ENCODE results near the gene ETFBKMT. TPM values are rescaled to one million over a fixed set of nuclear protein-coding genes. Genes with fewer than 3 reads are reported as not detected.

ETFBKMT gene
- total RNA-seq, 1 experiment from 2014 or later, result 0.58 TPM

DNA sequence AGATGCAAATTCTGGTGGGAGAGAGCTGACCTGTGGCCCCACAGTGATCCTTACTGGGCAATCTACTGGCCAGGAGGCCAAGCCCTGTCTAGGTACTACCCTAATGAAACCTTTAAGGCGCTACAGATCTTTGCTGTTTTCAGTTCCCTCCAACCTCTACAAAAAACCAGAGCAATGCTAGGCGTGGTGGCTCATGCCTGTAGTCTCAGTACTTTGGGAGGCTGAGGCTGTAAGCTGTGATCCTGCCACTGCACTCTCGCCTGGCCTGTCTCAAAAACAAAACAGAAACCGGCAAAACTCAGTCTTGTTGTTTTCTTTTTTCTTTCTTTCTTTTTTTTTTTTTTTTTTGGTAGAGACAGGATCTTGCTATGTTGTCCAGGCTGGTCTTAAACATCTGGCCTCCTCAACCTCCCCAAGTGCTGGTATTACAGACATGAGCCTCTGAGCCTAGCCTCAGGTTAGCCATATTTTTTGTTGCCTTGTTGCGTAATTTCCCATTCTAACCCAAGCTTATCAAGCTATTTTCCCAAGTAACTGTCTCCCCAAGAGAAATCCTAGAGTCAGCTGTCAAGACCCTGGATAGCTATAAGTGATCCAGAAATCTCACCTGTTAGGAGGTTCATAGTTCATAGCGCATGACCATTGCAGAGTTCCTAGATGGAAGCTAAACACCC, 2.8 kb downstream of the ETFBKMT start:
- intact Hi-C loops (cut with micrococcal nuclease), result no loop called here
- Histone ChIP-seq H4K20me1 (ENCODE audit: low read length) (no peaks in the 10 kb centered on the region), H3K4me1 (ENCODE audit: insufficient read depth, low read length) (peaks cover 8% of the 10 kb centered on the region), H3K27me3 (ENCODE audit: low read length) (no peaks in the 10 kb centered on the region), H3F3A (ENCODE audit: low read length, unreplicated experiment) (no peaks in the 10 kb centered on the region), H3K79me2 (ENCODE audit: low read length) (no peaks in the 10 kb centered on the region), H2AFZ (ENCODE audit: low read length) (no peak overlapping the region), H3K4me3 (ENCODE audit: low read length) (no peak overlapping the region), H3K9me3 (ENCODE audit: low read length) (no peaks in the 10 kb centered on the region), H3K36me3 (ENCODE audit: low read depth, low read length) (no peaks in the 10 kb centered on the region), H3K4me2 (ENCODE audit: low read length) (no peak overlapping the region), H3K27ac (ENCODE audit: low read length) (no peak overlapping the region), H3K9me2 (replicated peaks; ENCODE audit: low read length) (no peaks in the 10 kb centered on the region), H3K9ac (ENCODE audit: low read length) (no peak overlapping the region)
- ATAC-seq (no peak), DNase-seq (no peak)
- TF ChIP-seq EZH2 (IDR thresholded peaks at IDR 0.05; ENCODE audit: low read length, unreplicated experiment) (no peak), EZH2phosphoT487 (IDR thresholded peaks at IDR 0.05; ENCODE audit: borderline replicate concordance, low read length) (no peak)
- TF ChIP-seq, protein P1, sequence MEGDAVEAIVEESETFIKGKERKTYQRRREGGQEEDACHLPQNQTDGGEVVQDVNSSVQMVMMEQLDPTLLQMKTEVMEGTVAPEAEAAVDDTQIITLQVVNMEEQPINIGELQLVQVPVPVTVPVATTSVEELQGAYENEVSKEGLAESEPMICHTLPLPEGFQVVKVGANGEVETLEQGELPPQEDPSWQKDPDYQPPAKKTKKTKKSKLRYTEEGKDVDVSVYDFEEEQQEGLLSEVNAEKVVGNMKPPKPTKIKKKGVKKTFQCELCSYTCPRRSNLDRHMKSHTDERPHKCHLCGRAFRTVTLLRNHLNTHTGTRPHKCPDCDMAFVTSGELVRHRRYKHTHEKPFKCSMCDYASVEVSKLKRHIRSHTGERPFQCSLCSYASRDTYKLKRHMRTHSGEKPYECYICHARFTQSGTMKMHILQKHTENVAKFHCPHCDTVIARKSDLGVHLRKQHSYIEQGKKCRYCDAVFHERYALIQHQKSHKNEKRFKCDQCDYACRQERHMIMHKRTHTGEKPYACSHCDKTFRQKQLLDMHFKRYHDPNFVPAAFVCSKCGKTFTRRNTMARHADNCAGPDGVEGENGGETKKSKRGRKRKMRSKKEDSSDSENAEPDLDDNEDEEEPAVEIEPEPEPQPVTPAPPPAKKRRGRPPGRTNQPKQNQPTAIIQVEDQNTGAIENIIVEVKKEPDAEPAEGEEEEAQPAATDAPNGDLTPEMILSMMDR (conservative IDR thresholded peaks at IDR 0.05; ENCODE audit: low read depth, low read length), result no peak
- BruUV-seq (replicated peaks), result no TSS peak
- ChIA-PET POLR2A (ENCODE audit: unreplicated experiment) (no interaction called here), CTCF (no interaction called here)

- H3K4me3 ChIP-seq (ENCODE audit: low read length), result no peak overlapping the region
- no peak overlapping the region for H2AFZ ChIP-seq (ENCODE audit: low read length)
- CTCF ChIA-PET, result no interaction called here
- BruUV-seq (replicated peaks), result no TSS peak
- H3K9ac ChIP-seq (ENCODE audit: low read length), result no peak overlapping the region
- no peak for TF ChIP-seq EZH2phosphoT487 (IDR thresholded peaks at IDR 0.05; ENCODE audit: borderline replicate concordance, low read length)
- TF ChIP-seq, protein P1 (conservative IDR thresholded peaks at IDR 0.05; ENCODE audit: low read depth, low read length), result no peak
- no peak for TF ChIP-seq EZH2 (IDR thresholded peaks at IDR 0.05; ENCODE audit: low read length, unreplicated experiment)
- H3K79me2 ChIP-seq (ENCODE audit: low read length), result no peaks in the 10 kb centered on the region
- no peaks in the 10 kb centered on the region for H3K9me3 ChIP-seq (ENCODE audit: low read length)
- intact Hi-C loops (cut with micrococcal nuclease), result no loop called here
- no peaks in the 10 kb centered on the region for H4K20me1 ChIP-seq (ENCODE audit: low read length)
- no peak overlapping the region for H3K4me2 ChIP-seq (ENCODE audit: low read length)
- no peak overlapping the region for H3K27ac ChIP-seq (ENCODE audit: low read length)
- DNase-seq, result no peak
- POLR2A ChIA-PET (ENCODE audit: unreplicated experiment), result no interaction called here
- no peaks in the 10 kb centered on the region for H3K27me3 ChIP-seq (ENCODE audit: low read length)
- no peaks in the 10 kb centered on the region for H3K9me2 ChIP-seq (replicated peaks; ENCODE audit: low read length)
- no peak for ATAC-seq
- no peaks in the 10 kb centered on the region for H3K36me3 ChIP-seq (ENCODE audit: low read depth, low read length)
- H3F3A ChIP-seq (ENCODE audit: low read length, unreplicated experiment), result no peaks in the 10 kb centered on the region
- peaks cover 3% of the 10 kb centered on the region for H3K4me1 ChIP-seq (ENCODE audit: insufficient read depth, low read length)
These were observed 4.1 kb downstream of the ETFBKMT start for GRCh38 chr12:31663576-31663975.

DNA sequence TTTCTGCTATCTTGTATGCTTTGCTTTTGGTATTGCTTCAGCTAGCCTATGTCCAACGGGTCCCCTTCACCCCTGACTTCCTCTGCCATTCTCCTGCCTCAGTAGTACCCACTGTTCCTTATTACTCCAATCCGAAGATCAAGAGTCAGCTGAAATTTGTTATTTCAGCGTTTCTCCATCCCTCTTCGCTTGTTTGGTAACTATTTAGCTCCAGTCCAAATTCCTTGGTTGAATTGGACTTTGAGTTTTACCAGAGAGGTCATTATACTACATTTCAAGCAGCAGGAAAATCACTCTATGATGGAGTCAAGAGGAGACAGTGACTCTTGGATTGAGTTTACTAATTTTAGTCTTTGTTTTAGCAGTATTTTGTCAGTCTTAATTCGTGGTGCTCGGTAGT, 4.5 kb downstream of the ETFBKMT start:
- POLR2A ChIA-PET (ENCODE audit: unreplicated experiment), result no interaction called here
- BruUV-seq (replicated peaks), result no TSS peak
- no peak for DNase-seq
- Histone ChIP-seq H3K4me1 (ENCODE audit: insufficient read depth, low read length) (no peaks in the 10 kb centered on the region), H3F3A (ENCODE audit: low read length, unreplicated experiment) (no peaks in the 10 kb centered on the region), H3K27me3 (ENCODE audit: low read length) (no peaks in the 10 kb centered on the region), H3K79me2 (ENCODE audit: low read length) (no peaks in the 10 kb centered on the region), H2AFZ (ENCODE audit: low read length) (no peak overlapping the region), H3K4me3 (ENCODE audit: low read length) (no peak overlapping the region), H3K9ac (ENCODE audit: low read length) (no peak overlapping the region), H3K9me2 (replicated peaks; ENCODE audit: low read length) (no peaks in the 10 kb centered on the region), H3K9me3 (ENCODE audit: low read length) (0 out of 2 replicates have a peak, but pooled peaks cover 3% of the 10 kb centered on the region), H3K36me3 (ENCODE audit: low read depth, low read length) (no peaks in the 10 kb centered on the region), H3K27ac (ENCODE audit: low read length) (no peak overlapping the region), H4K20me1 (ENCODE audit: low read length) (no peaks in the 10 kb centered on the region), H3K4me2 (ENCODE audit: low read length) (no peak overlapping the region)
- no peak for ATAC-seq
- TF ChIP-seq, protein P1 (conservative IDR thresholded peaks at IDR 0.05; ENCODE audit: low read depth, low read length), result no peak
- TF ChIP-seq EZH2 (IDR thresholded peaks at IDR 0.05; ENCODE audit: low read length, unreplicated experiment) (no peak), EZH2phosphoT487 (IDR thresholded peaks at IDR 0.05; ENCODE audit: borderline replicate concordance, low read length) (no peak)
- intact Hi-C loops (cut with micrococcal nuclease), result no loop called here
- CTCF ChIA-PET, result no interaction called here
